Urinary bladder (tissue), 4 donors: ENCODE data around the gene TEX51. TPM values are rescaled to one million over a fixed set of nuclear protein-coding genes. Genes with fewer than 3 reads are reported as not detected.

ENCODE experiments used
- DNase-seq: peaks from one replicate; pipeline ENCODE4 v3.0.0-alpha.2; 2015; ENCODE audit errors: extremely low spot score
- H3K27ac ChIP-seq: one replicate; pipeline ENCODE4 v1.5.1; 2013; ENCODE audit warnings: low read depth, mild to moderate bottlenecking, moderate library complexity
- H3K36me3 ChIP-seq: one replicate; pipeline ENCODE4 v1.6.1; 2013; ENCODE audit warnings: mild to moderate bottlenecking, moderate library complexity; ENCODE audit not compliant: insufficient read depth
- H3K4me1 ChIP-seq: one replicate; pipeline ENCODE4 v1.6.1; 2013; ENCODE audit warnings: mild to moderate bottlenecking, moderate library complexity; ENCODE audit not compliant: insufficient read depth
- H3K4me3 ChIP-seq: one replicate; pipeline ENCODE4 v1.5.1; 2013; ENCODE audit warnings: low read depth, low read length
- WGBS: extraction: QIAGEN DNeasy Blood & Tissue Kit; methylation state at CpG from one replicate; pipeline ENCODE4 v1.1.7; 2013; 5-methylcytosine and 5-hydroxymethylcytosine counted together
- polyA plus RNA-seq: library from polyadenylated mRNA; stranded (reverse); fragments of 200-250 nt; gene quantifications from one replicate; pipeline ENCODE4 v1.2.3, GENCODE V29; 2013
- total RNA-seq: library from RNA; depleted of rRNA; stranded (reverse); fragments of >200 nt; gene quantifications from one replicate; pipeline ENCODE4 v1.2.3, GENCODE V29; 2014
- donor health status: healthy with polysubstance abuse.
- donor health status: healthy.

TEX51 gene
- total and polyA plus RNA-seq, 2 donors = not detected

GRCh38 chr2:126930970-126931590, 32.4 kb downstream of the TEX51 start:
- DNase-seq = no peak
- 94% methylated on average over 5 of the region's 5 CpGs for WGBS
- no peaks in the 10 kb centered on the region for H3K4me1 ChIP-seq
- no peak overlapping the region for H3K27ac ChIP-seq
- no peak overlapping the region for H3K4me3 ChIP-seq
- no peaks in the 10 kb centered on the region for H3K36me3 ChIP-seq

GRCh38 chr2:126932529-126932928, 33.8 kb downstream of the TEX51 start:
- Histone ChIP-seq H3K4me1 (no peaks in the 10 kb centered on the region), H3K36me3 (no peaks in the 10 kb centered on the region), H3K4me3 (no peak overlapping the region), H3K27ac (no peak overlapping the region)
- DNase-seq = no peak
- WGBS = 72% methylated on average over 4 of the region's 4 CpGs

GRCh38 chr2:126932966-126933710, 34.4 kb downstream of the TEX51 start:
- WGBS = 52% methylated on average over 14 of the region's 14 CpGs
- Histone ChIP-seq H3K4me3 (no peak overlapping the region), H3K27ac (no peak overlapping the region), H3K4me1 (no peaks in the 10 kb centered on the region), H3K36me3 (no peaks in the 10 kb centered on the region)
- DNase-seq = no peak

- Histone ChIP-seq H3K4me1 (no peaks in the 10 kb centered on the region), H3K4me3 (no peak overlapping the region), H3K27ac (no peak overlapping the region), H3K36me3 (no peaks in the 10 kb centered on the region)
- DNase-seq = no peak
- WGBS = 67% methylated on average over 4 of the region's 4 CpGs
Observed at GRCh38 chr2:126933711-126934091, 35.0 kb downstream of the TEX51 start.

- Histone ChIP-seq H3K4me1 (no peaks in the 10 kb centered on the region), H3K4me3 (no peak overlapping the region), H3K27ac (no peak overlapping the region), H3K36me3 (no peaks in the 10 kb centered on the region)
- 61% methylated on average over 6 of the region's 6 CpGs for WGBS
- DNase-seq = no peak
Observed at GRCh38 chr2:126934809-126935208, 36.1 kb downstream of the TEX51 start.

GRCh38 chr2:126935774-126936173, 37.1 kb downstream of the TEX51 start:
- no peaks in the 10 kb centered on the region for H3K4me1 ChIP-seq
- DNase-seq = no peak
- no peaks in the 10 kb centered on the region for H3K36me3 ChIP-seq
- 80% methylated on average over 5 of the region's 5 CpGs for WGBS
- H3K4me3 ChIP-seq = no peak overlapping the region
- H3K27ac ChIP-seq = no peak overlapping the region

GRCh38 chr2:126936219-126936723, 37.6 kb downstream of the TEX51 start:
- no peak for DNase-seq
- no peak overlapping the region for H3K4me3 ChIP-seq
- no peak overlapping the region for H3K27ac ChIP-seq
- no peaks in the 10 kb centered on the region for H3K4me1 ChIP-seq
- WGBS = 88% methylated on average over 4 of the region's 4 CpGs
- no peaks in the 10 kb centered on the region for H3K36me3 ChIP-seq

- no peak for DNase-seq
- Histone ChIP-seq H3K4me3 (no peak overlapping the region), H3K27ac (no peak overlapping the region), H3K4me1 (no peaks in the 10 kb centered on the region), H3K36me3 (no peaks in the 10 kb centered on the region)
- 87% methylated on average over 4 of the region's 4 CpGs for WGBS
Observed at GRCh38 chr2:126940331-126940730, 41.6 kb downstream of the TEX51 start.

- Histone ChIP-seq H3K36me3 (no peaks in the 10 kb centered on the region), H3K4me1 (no peaks in the 10 kb centered on the region), H3K27ac (no peak overlapping the region), H3K4me3 (no peak overlapping the region)
- no peak for DNase-seq
- WGBS = 44% methylated on average over 5 of the region's 5 CpGs
Observed at GRCh38 chr2:126942427-126943203, 43.9 kb downstream of the TEX51 start.

- DNase-seq = no peak
- Histone ChIP-seq H3K27ac (no peak overlapping the region), H3K36me3 (no peaks in the 10 kb centered on the region), H3K4me3 (no peak overlapping the region), H3K4me1 (no peaks in the 10 kb centered on the region)
- 84% methylated on average over 4 of the region's 4 CpGs for WGBS
Observed at GRCh38 chr2:126943612-126944348, 45.1 kb downstream of the TEX51 start.

- Histone ChIP-seq H3K4me1 (no peaks in the 10 kb centered on the region), H3K4me3 (no peak overlapping the region), H3K27ac (no peak overlapping the region), H3K36me3 (no peaks in the 10 kb centered on the region)
- 44% methylated on average over 6 of the region's 6 CpGs for WGBS
- no peak for DNase-seq
Observed at GRCh38 chr2:126945118-126945517, 46.4 kb downstream of the TEX51 start.

GRCh38 chr2:126946318-126947102, 47.8 kb downstream of the TEX51 start:
- Histone ChIP-seq H3K4me3 (no peak overlapping the region), H3K4me1 (no peaks in the 10 kb centered on the region), H3K27ac (no peak overlapping the region), H3K36me3 (no peaks in the 10 kb centered on the region)
- DNase-seq = no peak
- WGBS = 59% methylated on average over 7 of the region's 7 CpGs

- 79% methylated on average over 6 of the region's 6 CpGs for WGBS
- Histone ChIP-seq H3K4me1 (no peaks in the 10 kb centered on the region), H3K36me3 (no peaks in the 10 kb centered on the region), H3K27ac (no peak overlapping the region), H3K4me3 (no peak overlapping the region)
- DNase-seq = no peak
Observed at GRCh38 chr2:126947103-126947429, 48.4 kb downstream of the TEX51 start.
